Esophagus muscularis mucosa (tissue), 4 donors: Measurements from ENCODE around the gene TCAF2.
"Not testable (repeated sequence)": the region's sequence is repeated elsewhere in the genome, so short reads cannot be mapped to it uniquely, and the experiment has no call there.

Source experiments
- EP300 ChIP-seq: sonication (generic); formaldehyde crosslinking; IDR thresholded peaks from one replicate; pipeline ENCODE4 v1.6.1; 2017; ENCODE audit warnings: antibody characterized with exemption
- POLR2A ChIP-seq: fragments of 450-650 bp; IDR thresholded peaks from one replicate; pipeline ENCODE4 v1.6.1; 2017; ENCODE audit warnings: antibody characterized with exemption, moderate library complexity, mild to moderate bottlenecking, low read depth
- TF ChIP-seq, protein P1 (sequence below), 3 experiments: fragments of 200-600 bp in 2 of 3; fragments of 450-650 bp in 1 of 3; sonication (generic) in 2 of 3; IDR thresholded peaks; one replicate each; pipeline ENCODE4 v1.5.1; 2017 to 2019; ENCODE audit warnings: antibody characterized with exemption in 3 of 3, mild to moderate bottlenecking in 2 of 3, moderate library complexity in 1 of 3

- TF ChIP-seq POLR2A, EP300: not testable (repeated sequence)
- TF ChIP-seq, protein P1, sequence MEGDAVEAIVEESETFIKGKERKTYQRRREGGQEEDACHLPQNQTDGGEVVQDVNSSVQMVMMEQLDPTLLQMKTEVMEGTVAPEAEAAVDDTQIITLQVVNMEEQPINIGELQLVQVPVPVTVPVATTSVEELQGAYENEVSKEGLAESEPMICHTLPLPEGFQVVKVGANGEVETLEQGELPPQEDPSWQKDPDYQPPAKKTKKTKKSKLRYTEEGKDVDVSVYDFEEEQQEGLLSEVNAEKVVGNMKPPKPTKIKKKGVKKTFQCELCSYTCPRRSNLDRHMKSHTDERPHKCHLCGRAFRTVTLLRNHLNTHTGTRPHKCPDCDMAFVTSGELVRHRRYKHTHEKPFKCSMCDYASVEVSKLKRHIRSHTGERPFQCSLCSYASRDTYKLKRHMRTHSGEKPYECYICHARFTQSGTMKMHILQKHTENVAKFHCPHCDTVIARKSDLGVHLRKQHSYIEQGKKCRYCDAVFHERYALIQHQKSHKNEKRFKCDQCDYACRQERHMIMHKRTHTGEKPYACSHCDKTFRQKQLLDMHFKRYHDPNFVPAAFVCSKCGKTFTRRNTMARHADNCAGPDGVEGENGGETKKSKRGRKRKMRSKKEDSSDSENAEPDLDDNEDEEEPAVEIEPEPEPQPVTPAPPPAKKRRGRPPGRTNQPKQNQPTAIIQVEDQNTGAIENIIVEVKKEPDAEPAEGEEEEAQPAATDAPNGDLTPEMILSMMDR (IDR thresholded peaks at IDR 0.05), result not testable (repeated sequence)
Measured at GRCh38 chr7:143621175-143621574, 401 bp downstream of the TCAF2 start.
